ENCODE data around the gene SIT1.
"Not testable (repeated sequence)": the region's sequence is repeated elsewhere in the genome, so short reads cannot be mapped to it uniquely, and the experiment has no call there.

- TF ChIP-seq, protein P1, sequence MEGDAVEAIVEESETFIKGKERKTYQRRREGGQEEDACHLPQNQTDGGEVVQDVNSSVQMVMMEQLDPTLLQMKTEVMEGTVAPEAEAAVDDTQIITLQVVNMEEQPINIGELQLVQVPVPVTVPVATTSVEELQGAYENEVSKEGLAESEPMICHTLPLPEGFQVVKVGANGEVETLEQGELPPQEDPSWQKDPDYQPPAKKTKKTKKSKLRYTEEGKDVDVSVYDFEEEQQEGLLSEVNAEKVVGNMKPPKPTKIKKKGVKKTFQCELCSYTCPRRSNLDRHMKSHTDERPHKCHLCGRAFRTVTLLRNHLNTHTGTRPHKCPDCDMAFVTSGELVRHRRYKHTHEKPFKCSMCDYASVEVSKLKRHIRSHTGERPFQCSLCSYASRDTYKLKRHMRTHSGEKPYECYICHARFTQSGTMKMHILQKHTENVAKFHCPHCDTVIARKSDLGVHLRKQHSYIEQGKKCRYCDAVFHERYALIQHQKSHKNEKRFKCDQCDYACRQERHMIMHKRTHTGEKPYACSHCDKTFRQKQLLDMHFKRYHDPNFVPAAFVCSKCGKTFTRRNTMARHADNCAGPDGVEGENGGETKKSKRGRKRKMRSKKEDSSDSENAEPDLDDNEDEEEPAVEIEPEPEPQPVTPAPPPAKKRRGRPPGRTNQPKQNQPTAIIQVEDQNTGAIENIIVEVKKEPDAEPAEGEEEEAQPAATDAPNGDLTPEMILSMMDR (IDR thresholded peaks at IDR 0.05; ENCODE audit: extremely low read depth in 1 of 2, insufficient read depth in 1 of 2, low read depth in 1 of 2, low read length in 2 of 2): not testable (repeated sequence)
- TF ChIP-seq, protein P2, sequence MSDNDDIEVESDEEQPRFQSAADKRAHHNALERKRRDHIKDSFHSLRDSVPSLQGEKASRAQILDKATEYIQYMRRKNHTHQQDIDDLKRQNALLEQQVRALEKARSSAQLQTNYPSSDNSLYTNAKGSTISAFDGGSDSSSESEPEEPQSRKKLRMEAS (IDR thresholded peaks at IDR 0.05; ENCODE audit: insufficient read depth, insufficient read length): not testable (repeated sequence)
- not testable (repeated sequence) for TF ChIP-seq POLR2AphosphoS5 (IDR thresholded peaks at IDR 0.05; ENCODE audit: insufficient read depth, low read depth, low read length); POLR2A (IDR thresholded peaks at IDR 0.05; ENCODE audit: low read depth, low read length)
Observed at GRCh38 chr9:35640431-35640830, 10.3 kb downstream of the SIT1 start.

All from endothelial cell of umbilical vein (primary cell).